WTC11 (cell line): ENCODE data around the gene CPEB3. TPM values are rescaled to one million over a fixed set of nuclear protein-coding genes. Genes with fewer than 3 reads are reported as not detected.

Experiments used
- ATAC-seq: fragments of 200-7000 bp; cut with Tn5 transposase; 2 replicates; pipeline ENCODE4 v1.10.0; 2021; ENCODE audit warnings: mild to moderate bottlenecking, moderate library complexity
- CTCF ChIA-PET: fragments of 300-600 bp; sonication (Branson Sonifier 250); formaldehyde crosslinking; loops from one replicate; lab custom pipeline; 2021; ENCODE audit warnings: antibody characterized with exemption; lab: Charles Lee
- POLR2A ChIA-PET: fragments of 350-600 bp; sonication (Branson Sonifier 250); formaldehyde crosslinking; loops from one replicate; lab custom pipeline; 2021; ENCODE audit warnings: antibody characterized with exemption; lab: Charles Lee
- DNase-seq: peaks from one replicate; pipeline ENCODE4 v3.0.0; 2021; ENCODE audit warnings: low spot score
- H3K27ac Mint-ChIP-seq: 2 replicates; pipeline ENCODE4 v1.8.0; 2021; ENCODE audit warnings: mixed read lengths
- H3K27me3 Mint-ChIP-seq: 2 replicates; pipeline ENCODE4 v1.8.0; 2021; ENCODE audit warnings: low read depth, mild to moderate bottlenecking, moderate library complexity, mixed read lengths
- H3K36me3 Mint-ChIP-seq: 2 replicates; pipeline ENCODE4 v1.8.0; 2021; ENCODE audit warnings: mixed read lengths
- H3K4me1 Mint-ChIP-seq: 2 replicates; pipeline ENCODE4 v1.8.0; 2022; ENCODE audit warnings: mixed read lengths
- H3K4me3 Mint-ChIP-seq: 2 replicates; pipeline ENCODE4 v1.8.0; 2021; ENCODE audit warnings: mild to moderate bottlenecking, moderate library complexity, mixed read lengths
- H3K9me3 Mint-ChIP-seq: 2 replicates; pipeline ENCODE4 v1.8.0; 2021; ENCODE audit warnings: mixed read lengths
- CBFB ChIP-seq: sonication (generic); formaldehyde crosslinking; IDR thresholded peaks from 2 replicates; pipeline ENCODE4 v1.8.1; 2022; ENCODE audit warnings: mild to moderate bottlenecking, low read depth, missing genetic modification reagents
- EMX1 ChIP-seq: fragments of 250-450 bp; sonication (Bioruptor Pico); IDR thresholded peaks from 2 replicates; pipeline ENCODE4 v1.8.0; 2021; ENCODE audit warnings: mild to moderate bottlenecking
- ESRRA ChIP-seq: sonication (generic); formaldehyde crosslinking; IDR thresholded peaks from 2 replicates; pipeline ENCODE4 v1.8.1; 2022; ENCODE audit warnings: mild to moderate bottlenecking, missing genetic modification reagents, borderline replicate concordance
- FOXJ3 ChIP-seq: sonication (generic); formaldehyde crosslinking; IDR thresholded peaks from 2 replicates; pipeline ENCODE4 v1.9.0; 2021; ENCODE audit warnings: missing genetic modification reagents, mild to moderate bottlenecking, borderline replicate concordance
- FOXK1 ChIP-seq: sonication (generic); formaldehyde crosslinking; IDR thresholded peaks from 2 replicates; pipeline ENCODE4 v1.8.0; 2022; ENCODE audit warnings: mild to moderate bottlenecking, moderate library complexity, missing genetic modification reagents
- FOXP1 ChIP-seq: sonication (generic); formaldehyde crosslinking; IDR thresholded peaks from 2 replicates; pipeline ENCODE4 v1.8.0; 2022; ENCODE audit warnings: missing genetic modification reagents, mild to moderate bottlenecking, moderate library complexity, borderline replicate concordance
- IRF2 ChIP-seq: sonication (generic); formaldehyde crosslinking; IDR thresholded peaks from 2 replicates; pipeline ENCODE4 v1.8.0; 2022; ENCODE audit warnings: low read depth, missing genetic modification reagents, borderline replicate concordance
- JUN ChIP-seq: sonication (generic); formaldehyde crosslinking; IDR thresholded peaks from 2 replicates; pipeline ENCODE4 v1.8.0; 2023; ENCODE audit warnings: mild to moderate bottlenecking, missing genetic modification reagents
- MXD4 ChIP-seq: fragments of 250-450 bp; sonication (Bioruptor Pico); IDR thresholded peaks from 2 replicates; pipeline ENCODE4 v1.8.0; 2021; ENCODE audit warnings: mild to moderate bottlenecking, moderate library complexity, borderline replicate concordance
- NFE2L1 ChIP-seq: sonication (generic); formaldehyde crosslinking; IDR thresholded peaks from 2 replicates; pipeline ENCODE4 v1.8.1; 2023; ENCODE audit warnings: missing genetic modification reagents
- NR2C2 ChIP-seq: sonication (generic); formaldehyde crosslinking; IDR thresholded peaks from 2 replicates; pipeline ENCODE4 v1.8.0; 2022; ENCODE audit warnings: mild to moderate bottlenecking, missing genetic modification reagents
- NR3C1 ChIP-seq: sonication (generic); formaldehyde crosslinking; conservative IDR thresholded peaks from 2 replicates; pipeline ENCODE4 v1.8.1; 2023; ENCODE audit warnings: low read depth, mild to moderate bottlenecking, missing genetic modification reagents
- SOX15 ChIP-seq: fragments of 250-450 bp; sonication (Bioruptor Pico); IDR thresholded peaks from 2 replicates; pipeline ENCODE4 v1.9.0; 2021; ENCODE audit warnings: mild to moderate bottlenecking
- TCF7 ChIP-seq: sonication (generic); formaldehyde crosslinking; IDR thresholded peaks from 2 replicates; pipeline ENCODE4 v1.8.0; 2022; ENCODE audit warnings: mild to moderate bottlenecking, low read depth, missing genetic modification reagents, moderate library complexity
- ZNF121 ChIP-seq: sonication (generic); formaldehyde crosslinking; IDR thresholded peaks from 2 replicates; pipeline ENCODE4 v1.8.0; 2023; ENCODE audit warnings: missing genetic modification reagents
- ZNF138 ChIP-seq: sonication (generic); formaldehyde crosslinking; conservative IDR thresholded peaks from 2 replicates; pipeline ENCODE4 v1.8.1; 2022; ENCODE audit warnings: mild to moderate bottlenecking, moderate library complexity, missing genetic modification reagents
- ZNF219 ChIP-seq: sonication (generic); formaldehyde crosslinking; IDR thresholded peaks from 2 replicates; pipeline ENCODE4 v1.8.0; 2023; ENCODE audit warnings: missing genetic modification reagents, mild to moderate bottlenecking, borderline replicate concordance
- ZNF263 ChIP-seq: sonication (generic); formaldehyde crosslinking; IDR thresholded peaks from 2 replicates; pipeline ENCODE4 v1.8.1; 2022; ENCODE audit warnings: low read depth, mild to moderate bottlenecking, moderate library complexity, missing genetic modification reagents
- ZNF317 ChIP-seq: sonication (generic); formaldehyde crosslinking; IDR thresholded peaks from 2 replicates; pipeline ENCODE4 v1.8.1; 2023; ENCODE audit warnings: low read depth, mild to moderate bottlenecking, moderate library complexity, missing genetic modification reagents, borderline replicate concordance
- total RNA-seq: library from RNA; stranded (reverse); gene quantifications from 3 replicates; pipeline ENCODE4 v1.2.3, GENCODE V29; 2021
- TF ChIP-seq, protein P1 (sequence below): sonication (generic); formaldehyde crosslinking; IDR thresholded peaks from 2 replicates; pipeline ENCODE4 v1.8.1; 2023; ENCODE audit warnings: mild to moderate bottlenecking, missing genetic modification reagents, moderate library complexity
- TF ChIP-seq, protein P2 (sequence below): sonication (generic); formaldehyde crosslinking; IDR thresholded peaks from 2 replicates; pipeline ENCODE4 v1.8.0; 2022; ENCODE audit warnings: mild to moderate bottlenecking, missing genetic modification reagents
- TF ChIP-seq, protein P3 (sequence below): sonication (generic); formaldehyde crosslinking; IDR thresholded peaks from 2 replicates; pipeline ENCODE4 v1.8.0; 2023; ENCODE audit warnings: missing genetic modification reagents
- TF ChIP-seq, protein P4 (sequence below): fragments of 250-450 bp; sonication (Bioruptor Pico); IDR thresholded peaks from 2 replicates; pipeline ENCODE4 v1.8.0; 2021; ENCODE audit warnings: mild to moderate bottlenecking
- TF ChIP-seq, protein P5 (sequence below): sonication (generic); formaldehyde crosslinking; IDR thresholded peaks from 2 replicates; pipeline ENCODE4 v1.8.1; 2023; ENCODE audit warnings: mild to moderate bottlenecking, missing genetic modification reagents, borderline replicate concordance
- TF ChIP-seq, protein P6 (sequence below): sonication (generic); formaldehyde crosslinking; IDR thresholded peaks from 2 replicates; pipeline ENCODE4 v1.8.1; 2023; ENCODE audit warnings: mild to moderate bottlenecking, missing genetic modification reagents

Gene CPEB3
- total RNA-seq, 1 experiment from 2014 or later, result 2.4 TPM

DNA sequence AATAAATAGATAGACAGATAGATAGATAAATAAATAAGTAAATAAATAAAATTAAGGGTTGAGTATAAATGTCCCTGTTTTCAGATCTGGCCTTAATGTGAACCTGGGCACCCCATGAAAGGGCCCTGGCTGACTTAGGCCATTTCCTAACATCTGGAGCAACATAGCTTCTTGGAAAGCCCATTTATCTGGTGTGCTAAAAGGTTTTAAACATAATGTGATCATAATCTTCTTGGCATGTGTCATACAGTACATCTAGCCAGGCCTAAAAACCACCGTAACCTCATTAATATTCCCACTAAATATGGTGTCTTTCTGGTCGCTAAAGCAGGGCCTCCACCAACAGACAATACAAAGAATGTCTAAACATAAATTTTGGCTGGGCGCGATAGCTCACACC is 224.5 kb downstream of the CPEB3 start (continued):
- no peak for TF ChIP-seq NR2C2
- TF ChIP-seq ZNF317 (CRISPR knock-in tag), result no peak
- TF ChIP-seq NFE2L1, result no peak
- TF ChIP-seq ESRRA (CRISPR knock-in tag), result no peak
- TF ChIP-seq, protein P1, sequence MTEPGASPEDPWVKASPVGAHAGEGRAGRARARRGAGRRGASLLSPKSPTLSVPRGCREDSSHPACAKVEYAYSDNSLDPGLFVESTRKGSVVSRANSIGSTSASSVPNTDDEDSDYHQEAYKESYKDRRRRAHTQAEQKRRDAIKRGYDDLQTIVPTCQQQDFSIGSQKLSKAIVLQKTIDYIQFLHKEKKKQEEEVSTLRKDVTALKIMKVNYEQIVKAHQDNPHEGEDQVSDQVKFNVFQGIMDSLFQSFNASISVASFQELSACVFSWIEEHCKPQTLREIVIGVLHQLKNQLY (CRISPR knock-in tag), result no peak
- no peak for TF ChIP-seq JUN (CRISPR knock-in tag)
- no peak for TF ChIP-seq ZNF263 (CRISPR knock-in tag)
- TF ChIP-seq ZNF138, result no peak
- no peak for TF ChIP-seq FOXJ3
- TF ChIP-seq, all 79 proteins: peak for 0

DNA sequence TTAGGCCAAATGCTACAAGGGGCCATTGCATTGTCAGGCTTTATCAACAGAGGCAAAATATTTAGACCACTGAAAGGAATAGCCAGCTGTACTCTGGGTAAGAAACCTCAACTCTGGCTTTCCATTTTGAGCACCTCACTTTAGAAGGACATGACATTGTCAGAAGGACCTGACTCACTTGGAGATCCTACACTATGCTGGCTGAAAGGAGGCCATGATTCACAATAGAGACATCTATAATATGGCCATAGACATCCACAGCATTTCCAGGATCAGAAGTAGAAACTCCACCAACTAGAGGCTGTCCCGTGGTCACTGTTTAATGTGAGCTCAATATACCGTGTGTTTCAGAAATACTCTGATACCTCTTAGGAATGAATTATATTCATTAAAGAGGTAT is 226.4 kb downstream of the CPEB3 start:
- ATAC-seq, result no peak
- no peaks in the 10 kb centered on the region for H3K27me3 Mint-ChIP-seq
- H3K4me1 Mint-ChIP-seq, result no peaks in the 10 kb centered on the region
- no peaks in the 10 kb centered on the region for H3K9me3 Mint-ChIP-seq
- POLR2A ChIA-PET, result no interaction called here
- DNase-seq, result no peak
- H3K4me3 Mint-ChIP-seq, result no peak overlapping the region
- H3K36me3 Mint-ChIP-seq, result no peaks in the 10 kb centered on the region
- CTCF ChIA-PET, result no interaction called here
- H3K27ac Mint-ChIP-seq, result no peak overlapping the region
- no peak for TF ChIP-seq EMX1 (CRISPR knock-in tag)
- TF ChIP-seq FOXK1, result no peak
- TF ChIP-seq, protein P2, sequence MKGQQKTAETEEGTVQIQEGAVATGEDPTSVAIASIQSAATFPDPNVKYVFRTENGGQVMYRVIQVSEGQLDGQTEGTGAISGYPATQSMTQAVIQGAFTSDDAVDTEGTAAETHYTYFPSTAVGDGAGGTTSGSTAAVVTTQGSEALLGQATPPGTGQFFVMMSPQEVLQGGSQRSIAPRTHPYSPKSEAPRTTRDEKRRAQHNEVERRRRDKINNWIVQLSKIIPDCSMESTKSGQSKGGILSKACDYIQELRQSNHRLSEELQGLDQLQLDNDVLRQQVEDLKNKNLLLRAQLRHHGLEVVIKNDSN (CRISPR knock-in tag), result no peak
- TF ChIP-seq SOX15 (CRISPR knock-in tag), result no peak
- TF ChIP-seq, protein P3, sequence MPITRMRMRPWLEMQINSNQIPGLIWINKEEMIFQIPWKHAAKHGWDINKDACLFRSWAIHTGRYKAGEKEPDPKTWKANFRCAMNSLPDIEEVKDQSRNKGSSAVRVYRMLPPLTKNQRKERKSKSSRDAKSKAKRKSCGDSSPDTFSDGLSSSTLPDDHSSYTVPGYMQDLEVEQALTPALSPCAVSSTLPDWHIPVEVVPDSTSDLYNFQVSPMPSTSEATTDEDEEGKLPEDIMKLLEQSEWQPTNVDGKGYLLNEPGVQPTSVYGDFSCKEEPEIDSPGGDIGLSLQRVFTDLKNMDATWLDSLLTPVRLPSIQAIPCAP (CRISPR knock-in tag), result no peak
- TF ChIP-seq ZNF121 (CRISPR knock-in tag), result no peak
- TF ChIP-seq IRF2 (CRISPR knock-in tag), result no peak
- TF ChIP-seq FOXP1 (CRISPR knock-in tag), result no peak
- TF ChIP-seq, protein P4, sequence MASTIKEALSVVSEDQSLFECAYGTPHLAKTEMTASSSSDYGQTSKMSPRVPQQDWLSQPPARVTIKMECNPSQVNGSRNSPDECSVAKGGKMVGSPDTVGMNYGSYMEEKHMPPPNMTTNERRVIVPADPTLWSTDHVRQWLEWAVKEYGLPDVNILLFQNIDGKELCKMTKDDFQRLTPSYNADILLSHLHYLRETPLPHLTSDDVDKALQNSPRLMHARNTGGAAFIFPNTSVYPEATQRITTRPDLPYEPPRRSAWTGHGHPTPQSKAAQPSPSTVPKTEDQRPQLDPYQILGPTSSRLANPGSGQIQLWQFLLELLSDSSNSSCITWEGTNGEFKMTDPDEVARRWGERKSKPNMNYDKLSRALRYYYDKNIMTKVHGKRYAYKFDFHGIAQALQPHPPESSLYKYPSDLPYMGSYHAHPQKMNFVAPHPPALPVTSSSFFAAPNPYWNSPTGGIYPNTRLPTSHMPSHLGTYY (CRISPR knock-in tag), result no peak
- no peak for TF ChIP-seq FOXJ3
- TF ChIP-seq ZNF138, result no peak
- TF ChIP-seq NR3C1 (CRISPR knock-in tag), result no peak
- no peak for TF ChIP-seq TCF7
- no peak for TF ChIP-seq MXD4 (CRISPR knock-in tag)
- no peak for TF ChIP-seq ZNF219
- no peak for TF ChIP-seq CBFB (CRISPR knock-in tag)
- TF ChIP-seq, protein P5, sequence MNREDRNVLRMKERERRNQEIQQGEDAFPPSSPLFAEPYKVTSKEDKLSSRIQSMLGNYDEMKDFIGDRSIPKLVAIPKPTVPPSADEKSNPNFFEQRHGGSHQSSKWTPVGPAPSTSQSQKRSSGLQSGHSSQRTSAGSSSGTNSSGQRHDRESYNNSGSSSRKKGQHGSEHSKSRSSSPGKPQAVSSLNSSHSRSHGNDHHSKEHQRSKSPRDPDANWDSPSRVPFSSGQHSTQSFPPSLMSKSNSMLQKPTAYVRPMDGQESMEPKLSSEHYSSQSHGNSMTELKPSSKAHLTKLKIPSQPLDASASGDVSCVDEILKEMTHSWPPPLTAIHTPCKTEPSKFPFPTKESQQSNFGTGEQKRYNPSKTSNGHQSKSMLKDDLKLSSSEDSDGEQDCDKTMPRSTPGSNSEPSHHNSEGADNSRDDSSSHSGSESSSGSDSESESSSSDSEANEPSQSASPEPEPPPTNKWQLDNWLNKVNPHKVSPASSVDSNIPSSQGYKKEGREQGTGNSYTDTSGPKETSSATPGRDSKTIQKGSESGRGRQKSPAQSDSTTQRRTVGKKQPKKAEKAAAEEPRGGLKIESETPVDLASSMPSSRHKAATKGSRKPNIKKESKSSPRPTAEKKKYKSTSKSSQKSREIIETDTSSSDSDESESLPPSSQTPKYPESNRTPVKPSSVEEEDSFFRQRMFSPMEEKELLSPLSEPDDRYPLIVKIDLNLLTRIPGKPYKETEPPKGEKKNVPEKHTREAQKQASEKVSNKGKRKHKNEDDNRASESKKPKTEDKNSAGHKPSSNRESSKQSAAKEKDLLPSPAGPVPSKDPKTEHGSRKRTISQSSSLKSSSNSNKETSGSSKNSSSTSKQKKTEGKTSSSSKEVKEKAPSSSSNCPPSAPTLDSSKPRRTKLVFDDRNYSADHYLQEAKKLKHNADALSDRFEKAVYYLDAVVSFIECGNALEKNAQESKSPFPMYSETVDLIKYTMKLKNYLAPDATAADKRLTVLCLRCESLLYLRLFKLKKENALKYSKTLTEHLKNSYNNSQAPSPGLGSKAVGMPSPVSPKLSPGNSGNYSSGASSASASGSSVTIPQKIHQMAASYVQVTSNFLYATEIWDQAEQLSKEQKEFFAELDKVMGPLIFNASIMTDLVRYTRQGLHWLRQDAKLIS, result no peak
- TF ChIP-seq, protein P6, sequence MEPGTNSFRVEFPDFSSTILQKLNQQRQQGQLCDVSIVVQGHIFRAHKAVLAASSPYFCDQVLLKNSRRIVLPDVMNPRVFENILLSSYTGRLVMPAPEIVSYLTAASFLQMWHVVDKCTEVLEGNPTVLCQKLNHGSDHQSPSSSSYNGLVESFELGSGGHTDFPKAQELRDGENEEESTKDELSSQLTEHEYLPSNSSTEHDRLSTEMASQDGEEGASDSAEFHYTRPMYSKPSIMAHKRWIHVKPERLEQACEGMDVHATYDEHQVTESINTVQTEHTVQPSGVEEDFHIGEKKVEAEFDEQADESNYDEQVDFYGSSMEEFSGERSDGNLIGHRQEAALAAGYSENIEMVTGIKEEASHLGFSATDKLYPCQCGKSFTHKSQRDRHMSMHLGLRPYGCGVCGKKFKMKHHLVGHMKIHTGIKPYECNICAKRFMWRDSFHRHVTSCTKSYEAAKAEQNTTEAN (CRISPR knock-in tag), result no peak
